ENCODE data around the gene HPN. TPM values are rescaled to one million over a fixed set of nuclear protein-coding genes. Genes with fewer than 3 reads are reported as not detected.

HPN gene
- total and polyA plus RNA-seq, 2 of the 13 experiments (the other 11 are each of a cell fraction or from before 2014, with no cell fraction given): 46.7 to 261 TPM

DNA sequence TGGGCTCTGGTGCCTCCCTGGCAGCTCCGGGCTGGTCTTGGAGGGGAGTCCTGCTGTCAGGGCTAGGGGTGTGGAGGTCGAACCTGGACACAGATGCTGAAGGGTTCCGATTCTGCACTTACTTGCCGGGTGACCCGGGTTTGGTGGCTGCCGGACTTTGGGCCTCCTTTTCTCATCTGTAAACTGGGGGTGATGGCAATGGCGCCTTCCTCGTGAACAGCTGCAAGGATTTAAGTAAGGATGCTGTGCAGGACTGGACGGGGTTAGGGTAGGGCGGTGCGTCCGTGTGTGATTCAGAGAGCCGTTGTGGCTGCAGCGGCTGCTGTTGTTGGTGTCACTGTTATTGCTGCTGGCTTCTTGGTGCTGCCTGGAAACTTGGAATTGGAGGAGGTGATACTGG lies 2.4 kb downstream of the HPN start:
- FAIRE-seq: no peak
- POLR2A ChIA-PET: interaction anchor here (1.0 to 3.8 kb wide), 6 partner anchors 9 to 49 kb away, joined by 3 to 15 read pairs (median 4); no protein-coding TSS in a partner anchor
- Histone ChIP-seq H2AFZ (ENCODE audit: low read length) (no peak overlapping the region), H3K27me3 (ENCODE audit: control insufficient read depth in 1 of 2, insufficient read depth in 2 of 2, low read length in 2 of 2) (no peaks in the 10 kb centered on the region), H3K27ac (ENCODE audit: extremely low read length, insufficient read depth, low read length) (peak overlapping the region; percentile 99), H3K79me2 (ENCODE audit: insufficient read depth, low read length) (peaks cover 57% of the 10 kb centered on the region), H3K9me3 (ENCODE audit: low read length) (no peaks in the 10 kb centered on the region), H3K4me1 (ENCODE audit: insufficient read depth, low read length) (peaks cover 69% of the 10 kb centered on the region), H3K9ac (ENCODE audit: insufficient read depth, low read depth, low read length) (peak overlapping the region; percentile 85), H3K4me2 (ENCODE audit: low read depth, low read length) (peak overlapping the region; percentile 92), H3K36me3 (replicated peaks in 1 of 2; ENCODE audit: control insufficient read depth in 1 of 2, insufficient read depth in 2 of 2, low read length in 2 of 2) (peaks cover 12 to 18% of the 10 kb centered on the region in 2 experiments), H4K20me1 (ENCODE audit: insufficient read depth, low read length) (peaks cover 58% of the 10 kb centered on the region), H3K4me3 (replicated peaks in 1 of 3; ENCODE audit: insufficient read depth in 1 of 3, low read depth in 2 of 3, low read length in 3 of 3) (peak overlapping the region; percentile 54 to 84 (median 73); a peak in 5 of 6 replicates)
- intact Hi-C loops (cut with micrococcal nuclease; ENCODE audit: unreplicated experiment): loop anchor here (2.0 to 5.0 kb wide), 2 partner anchors 47 to 57 kb away; no protein-coding TSS in a partner anchor
- no TSS peak for BruUV-seq (replicated peaks)
- DNase-seq (ENCODE audit: low spot score): no peak
- ATAC-seq: no peak
- in situ Hi-C loops (cut with HindIII; ENCODE audit: extremely low pct_ligation_motif_present, low pct_unique_long_range_greater_than_20kb): no loop called here
- CTCF ChIA-PET (ENCODE audit: low intra/inter-chr PET ratio, low total read pairs): interaction anchor here (1.2 to 3.0 kb wide), 2 partner anchors 31 to 71 kb away, joined by 4 to 15 read pairs; no protein-coding TSS in a partner anchor
- 88% methylated on average over 14 of the region's 14 CpGs for WGBS (ENCODE audit: low lambda C conversion rate)
- TF ChIP-seq BORCS8-MEF2B (CRISPR knock-in tag; IDR thresholded peaks at IDR 0.05) (no peak), SPEN (CRISPR knock-in tag; IDR thresholded peaks at IDR 0.05; ENCODE audit: low read depth) (peak; percentile 16; the same call in 1 of the 2 replicates), HNF4G (IDR thresholded peaks at IDR 0.05; ENCODE audit: borderline replicate concordance, low read depth, low read length) (no peak), HNF4G (CRISPR knock-in tag; IDR thresholded peaks at IDR 0.05; ENCODE audit: borderline replicate concordance, low read depth) (no peak), DR1 (CRISPR knock-in tag; IDR thresholded peaks at IDR 0.05) (no peak), GLI4 (CRISPR knock-in tag; IDR thresholded peaks at IDR 0.05; ENCODE audit: borderline replicate concordance) (no peak), ZNF569 (CRISPR knock-in tag; IDR thresholded peaks at IDR 0.05; ENCODE audit: borderline replicate concordance) (no peak), JDP2 (CRISPR knock-in tag; IDR thresholded peaks at IDR 0.05; ENCODE audit: borderline replicate concordance) (no peak), PATZ1 (CRISPR knock-in tag; IDR thresholded peaks at IDR 0.05) (no peak), AGO2 (optimal IDR thresholded peaks at IDR 0.05; ENCODE audit: low read depth, low read length) (peak; percentile 67), ZNF614 (CRISPR knock-in tag; IDR thresholded peaks at IDR 0.05; ENCODE audit: borderline replicate concordance) (no peak), GPN1 (CRISPR knock-in tag; IDR thresholded peaks at IDR 0.05; ENCODE audit: borderline replicate concordance) (no peak), ZNF430 (CRISPR knock-in tag; IDR thresholded peaks at IDR 0.05) (no peak), ZSCAN21 (CRISPR knock-in tag; IDR thresholded peaks at IDR 0.05; ENCODE audit: borderline replicate concordance) (peak; percentile 19; the same call in 1 of the 2 replicates), PRPF4 (IDR thresholded peaks at IDR 0.05; ENCODE audit: low read depth, low read length, poor library complexity, severe bottlenecking) (no peak)
- TF ChIP-seq, protein P1, sequence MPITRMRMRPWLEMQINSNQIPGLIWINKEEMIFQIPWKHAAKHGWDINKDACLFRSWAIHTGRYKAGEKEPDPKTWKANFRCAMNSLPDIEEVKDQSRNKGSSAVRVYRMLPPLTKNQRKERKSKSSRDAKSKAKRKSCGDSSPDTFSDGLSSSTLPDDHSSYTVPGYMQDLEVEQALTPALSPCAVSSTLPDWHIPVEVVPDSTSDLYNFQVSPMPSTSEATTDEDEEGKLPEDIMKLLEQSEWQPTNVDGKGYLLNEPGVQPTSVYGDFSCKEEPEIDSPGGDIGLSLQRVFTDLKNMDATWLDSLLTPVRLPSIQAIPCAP (CRISPR knock-in tag; IDR thresholded peaks at IDR 0.05; ENCODE audit: low read depth): no peak
- TF ChIP-seq, protein P2, sequence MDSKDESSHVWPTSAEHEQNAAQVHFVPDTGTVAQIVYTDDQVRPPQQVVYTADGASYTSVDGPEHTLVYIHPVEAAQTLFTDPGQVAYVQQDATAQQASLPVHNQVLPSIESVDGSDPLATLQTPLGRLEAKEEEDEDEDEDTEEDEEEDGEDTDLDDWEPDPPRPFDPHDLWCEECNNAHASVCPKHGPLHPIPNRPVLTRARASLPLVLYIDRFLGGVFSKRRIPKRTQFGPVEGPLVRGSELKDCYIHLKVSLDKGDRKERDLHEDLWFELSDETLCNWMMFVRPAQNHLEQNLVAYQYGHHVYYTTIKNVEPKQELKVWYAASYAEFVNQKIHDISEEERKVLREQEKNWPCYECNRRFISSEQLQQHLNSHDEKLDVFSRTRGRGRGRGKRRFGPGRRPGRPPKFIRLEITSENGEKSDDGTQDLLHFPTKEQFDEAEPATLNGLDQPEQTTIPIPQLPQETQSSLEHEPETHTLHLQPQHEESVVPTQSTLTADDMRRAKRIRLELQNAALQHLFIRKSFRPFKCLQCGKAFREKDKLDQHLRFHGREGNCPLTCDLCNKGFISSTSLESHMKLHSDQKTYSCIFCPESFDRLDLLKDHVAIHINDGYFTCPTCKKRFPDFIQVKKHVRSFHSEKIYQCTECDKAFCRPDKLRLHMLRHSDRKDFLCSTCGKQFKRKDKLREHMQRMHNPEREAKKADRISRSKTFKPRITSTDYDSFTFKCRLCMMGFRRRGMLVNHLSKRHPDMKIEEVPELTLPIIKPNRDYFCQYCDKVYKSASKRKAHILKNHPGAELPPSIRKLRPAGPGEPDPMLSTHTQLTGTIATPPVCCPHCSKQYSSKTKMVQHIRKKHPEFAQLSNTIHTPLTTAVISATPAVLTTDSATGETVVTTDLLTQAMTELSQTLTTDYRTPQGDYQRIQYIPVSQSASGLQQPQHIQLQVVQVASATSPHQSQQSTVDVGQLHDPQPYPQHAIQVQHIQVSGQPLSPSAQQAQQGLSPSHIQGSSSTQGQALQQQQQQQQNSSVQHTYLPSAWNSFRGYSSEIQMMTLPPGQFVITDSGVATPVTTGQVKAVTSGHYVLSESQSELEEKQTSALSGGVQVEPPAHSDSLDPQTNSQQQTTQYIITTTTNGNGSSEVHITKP (CRISPR knock-in tag; IDR thresholded peaks at IDR 0.05; ENCODE audit: low read depth): no peak
- TF ChIP-seq, protein P3, sequence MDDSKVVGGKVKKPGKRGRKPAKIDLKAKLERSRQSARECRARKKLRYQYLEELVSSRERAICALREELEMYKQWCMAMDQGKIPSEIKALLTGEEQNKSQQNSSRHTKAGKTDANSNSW (CRISPR knock-in tag; IDR thresholded peaks at IDR 0.05; ENCODE audit: borderline replicate concordance): no peak
